ENCODE data around the gene SLCO2A1. TPM values are rescaled to one million over a fixed set of nuclear protein-coding genes. Genes with fewer than 3 reads are reported as not detected.

The SLCO2A1 gene
- total RNA-seq, 1 donor from 2014 or later: 4.9 TPM

GRCh38 chr3:133882986-133883586 lies 146.6 kb downstream of the SLCO2A1 start:
- no peak for DNase-seq

GRCh38 chr3:133881939-133882825 lies 147.5 kb downstream of the SLCO2A1 start:
- DNase-seq: no peak

DNA sequence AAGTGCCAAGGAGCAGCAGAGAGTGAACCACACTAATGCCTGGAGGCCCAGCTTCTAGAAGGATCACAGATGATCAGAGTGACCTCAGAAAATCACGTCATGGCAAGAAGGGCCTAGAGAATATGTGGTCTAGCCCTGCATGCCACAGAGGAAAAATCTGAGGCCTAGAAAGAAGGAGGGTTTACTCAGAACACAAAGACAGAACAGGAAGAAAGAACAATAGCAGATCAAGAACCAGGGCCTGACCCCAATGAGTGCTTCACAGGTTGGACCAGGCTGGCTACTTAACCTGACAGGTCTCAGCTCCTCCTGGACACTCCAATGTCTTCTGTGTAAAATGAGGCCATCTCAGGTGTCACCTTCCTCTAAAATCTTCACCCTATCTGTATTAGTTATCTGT lies 148.2 kb downstream of the SLCO2A1 start:
- no peak for DNase-seq

- no peak for DNase-seq
These were observed 148.8 kb downstream of the SLCO2A1 start for GRCh38 chr3:133880886-133881455.

GRCh38 chr3:133880287-133880686 lies 149.4 kb downstream of the SLCO2A1 start:
- DNase-seq: no peak

DNA sequence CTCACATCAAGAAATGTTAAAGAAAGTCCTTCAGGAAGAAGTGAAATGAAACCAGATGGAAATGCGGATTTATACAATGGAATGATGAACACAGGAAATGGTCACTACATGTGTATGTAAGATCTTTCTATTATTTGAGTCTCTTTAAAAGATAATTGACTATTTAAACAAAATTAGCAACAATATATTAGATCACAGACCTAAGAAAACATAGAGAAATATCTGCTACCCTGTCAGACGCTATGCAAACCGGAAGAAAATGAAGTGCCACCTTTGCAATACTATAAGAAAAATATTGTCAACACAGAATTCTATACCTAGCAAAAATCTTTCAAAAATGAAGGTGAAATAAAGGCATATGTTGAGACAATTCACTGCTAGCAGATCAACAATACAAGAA lies 151.2 kb downstream of the SLCO2A1 start:
- no peak for DNase-seq

Other genes with a start within 250 kb of the SLCO2A1 start
- gene SRPRB, start 224.1 kb downstream of the SLCO2A1 start, total RNA-seq: 46.3 and 76.6 TPM in 2 replicates
- gene RAB6B, start 134.0 kb downstream of the SLCO2A1 start, total RNA-seq: 1.9 TPM in 2 replicates
- gene RYK, start 220.9 kb upstream of the SLCO2A1 start, total RNA-seq: 91.6 and 103 TPM in 2 replicates